ENCODE data around the gene TNFRSF6B.
A peak's percentile ranks its signal among the peaks of the same experiment; 100 is the strongest.

GRCh38 chr20:63707558-63708300 is 11.3 kb downstream of the TNFRSF6B start, which contains the start of the genes ARFRP1 and ZGPAT:
- no peak for TF ChIP-seq CTCF (IDR thresholded peaks at IDR 0.05)
- TF ChIP-seq POLR2A (IDR thresholded peaks at IDR 0.05), result peak in 1 of 2 donors; percentile 32
- TF ChIP-seq POLR2AphosphoS5 (IDR thresholded peaks at IDR 0.05), result peak in 2 of 3 donors; percentile 73 to 81
- TF ChIP-seq EP300 (IDR thresholded peaks at IDR 0.05), result no peak

Data from suprapubic skin (tissue), 4 donors.